Measurements from ENCODE around the gene PPP1R37.
A peak's percentile ranks its signal among the peaks of the same experiment; 100 is the strongest.

Gene PPP1R37

GRCh38 chr19:45075301-45076028 is 17.5 kb upstream of the PPP1R37 start:
- Histone ChIP-seq H3K9me2 (ENCODE audit: low read depth, low read length) (no peaks in the 10 kb centered on the region), H3K9ac (ENCODE audit: low read length) (peak overlapping the region; percentile 96), H3K36me3 (ENCODE audit: insufficient read depth, low read length) (peaks cover 32% of the 10 kb centered on the region), H4K20me1 (ENCODE audit: insufficient read depth, low read length) (no peaks in the 10 kb centered on the region), H3K9me3 (ENCODE audit: low read length) (no peaks in the 10 kb centered on the region), H3K4me3 (ENCODE audit: low read depth, low read length, poor library complexity, severe bottlenecking) (peak overlapping the region; percentile 83), H3K4me2 (ENCODE audit: low read length) (peak overlapping the region; percentile 78), H2AFZ (ENCODE audit: low read length) (no peak overlapping the region), H3K27ac (ENCODE audit: low read depth, low read length, poor library complexity, severe bottlenecking) (peak overlapping the region; percentile 89), H3K27me3 (ENCODE audit: insufficient read depth, low read length) (no peaks in the 10 kb centered on the region), H3F3A (ENCODE audit: insufficient read depth, low read length) (peaks cover 13% of the 10 kb centered on the region), H3K4me1 (ENCODE audit: insufficient read depth, low read length, severe bottlenecking) (peaks cover 71% of the 10 kb centered on the region), H3K79me2 (ENCODE audit: insufficient read depth, low read length) (peaks cover 13% of the 10 kb centered on the region)
- TF ChIP-seq CTCF (IDR thresholded peaks at IDR 0.05; ENCODE audit: low read length) (no peak), EZH2 (IDR thresholded peaks at IDR 0.05; ENCODE audit: borderline replicate concordance, low read length) (no peak)

GRCh38 chr19:45076029-45076850 is 16.7 kb upstream of the PPP1R37 start, which contains the start of gene ZNF296:
Gene ZNF296 (minus strand): TSS chr19:45076478. CDS start chr19:45076373, 105 bp downstream.
- Histone ChIP-seq H3K36me3 (ENCODE audit: insufficient read depth, low read length) (peaks cover 29% of the 10 kb centered on the region), H3K9me3 (ENCODE audit: low read length) (no peaks in the 10 kb centered on the region), H3K27ac (ENCODE audit: low read depth, low read length, poor library complexity, severe bottlenecking) (peak within 1 kb of the TSS; percentile 89), H2AFZ (ENCODE audit: low read length) (no peak within 1 kb of the TSS), H3K27me3 (ENCODE audit: insufficient read depth, low read length) (no peaks in the 10 kb centered on the region), H3K4me3 (ENCODE audit: low read depth, low read length, poor library complexity, severe bottlenecking) (peak within 1 kb of the TSS; percentile 83), H3K9ac (ENCODE audit: low read length) (peak within 1 kb of the TSS; percentile 96), H3F3A (ENCODE audit: insufficient read depth, low read length) (peaks cover 13% of the 10 kb centered on the region), H3K9me2 (ENCODE audit: low read depth, low read length) (no peaks in the 10 kb centered on the region), H4K20me1 (ENCODE audit: insufficient read depth, low read length) (no peaks in the 10 kb centered on the region), H3K4me2 (ENCODE audit: low read length) (peak within 1 kb of the TSS; percentile 78), H3K4me1 (ENCODE audit: insufficient read depth, low read length, severe bottlenecking) (peaks cover 72% of the 10 kb centered on the region), H3K79me2 (ENCODE audit: insufficient read depth, low read length) (peaks cover 20% of the 10 kb centered on the region)
- no peak for TF ChIP-seq CTCF (IDR thresholded peaks at IDR 0.05; ENCODE audit: low read length)
- no peak for TF ChIP-seq EZH2 (IDR thresholded peaks at IDR 0.05; ENCODE audit: borderline replicate concordance, low read length)

- Histone ChIP-seq H3K79me2 (ENCODE audit: insufficient read depth, low read length) (peaks cover 28% of the 10 kb centered on the region), H3F3A (ENCODE audit: insufficient read depth, low read length) (peaks cover 13% of the 10 kb centered on the region), H3K27me3 (ENCODE audit: insufficient read depth, low read length) (no peaks in the 10 kb centered on the region), H3K9ac (ENCODE audit: low read length) (peak overlapping the region; percentile 96), H2AFZ (ENCODE audit: low read length) (no peak overlapping the region), H4K20me1 (ENCODE audit: insufficient read depth, low read length) (no peaks in the 10 kb centered on the region), H3K4me1 (ENCODE audit: insufficient read depth, low read length, severe bottlenecking) (peaks cover 66% of the 10 kb centered on the region), H3K9me3 (ENCODE audit: low read length) (no peaks in the 10 kb centered on the region), H3K4me3 (ENCODE audit: low read depth, low read length, poor library complexity, severe bottlenecking) (peak overlapping the region; percentile 83), H3K9me2 (ENCODE audit: low read depth, low read length) (no peaks in the 10 kb centered on the region), H3K4me2 (ENCODE audit: low read length) (peak overlapping the region; percentile 78), H3K36me3 (ENCODE audit: insufficient read depth, low read length) (peaks cover 29% of the 10 kb centered on the region), H3K27ac (ENCODE audit: low read depth, low read length, poor library complexity, severe bottlenecking) (peak overlapping the region; percentile 85)
- no peak for TF ChIP-seq CTCF (IDR thresholded peaks at IDR 0.05; ENCODE audit: low read length)
- no peak for TF ChIP-seq EZH2 (IDR thresholded peaks at IDR 0.05; ENCODE audit: borderline replicate concordance, low read length)
Observed at GRCh38 chr19:45076851-45077730, 15.9 kb upstream of the PPP1R37 start.

Data from OCI-LY1 (cell line).